IPS-18c (cell line): Measurements from ENCODE around the gene VSTM2B.
"Not testable (repeated sequence)": the region's sequence is repeated elsewhere in the genome, so short reads cannot be mapped to it uniquely, and the experiment has no call there.

Experiments used
- H3K4me3 ChIP-seq: 2 replicates; pipeline ENCODE4 v1.7.0; 2013; ENCODE audit warnings: low read depth, mild to moderate bottlenecking, low read length, moderate library complexity; ENCODE audit not compliant: insufficient read depth
- H3K9me3 ChIP-seq: one replicate; pipeline ENCODE4 v1.6.1; 2013; ENCODE audit warnings: mild to moderate bottlenecking, low read length, moderate library complexity; ENCODE audit not compliant: control insufficient read depth, insufficient read depth

Gene VSTM2B

GRCh38 chr19:29535984-29536508 lies 10.3 kb downstream of the VSTM2B start:
- Histone ChIP-seq H3K9me3 (no peaks in the 10 kb centered on the region), H3K4me3 (no peak overlapping the region)

- Histone ChIP-seq H3K4me3 (no peak overlapping the region), H3K9me3 (no peaks in the 10 kb centered on the region)
Observed at GRCh38 chr19:29537181-29537580, 11.4 kb downstream of the VSTM2B start.

- H3K9me3 ChIP-seq: no peaks in the 10 kb centered on the region
Observed at GRCh38 chr19:29537601-29538000, 11.8 kb downstream of the VSTM2B start.

GRCh38 chr19:29538146-29538545 lies 12.4 kb downstream of the VSTM2B start:
- Histone ChIP-seq H3K4me3 (no peak overlapping the region), H3K9me3 (no peaks in the 10 kb centered on the region)

More at GRCh38 chr19:29537601-29538000, 11.8 kb downstream of the VSTM2B start:
- H3K4me3 ChIP-seq: no peak overlapping the region

- H3K9me3 ChIP-seq: no peaks in the 10 kb centered on the region
- no peak overlapping the region for H3K4me3 ChIP-seq
Observed at GRCh38 chr19:29538651-29539050, 12.9 kb downstream of the VSTM2B start.

GRCh38 chr19:29539131-29539530 lies 13.3 kb downstream of the VSTM2B start:
- H3K4me3 ChIP-seq: no peak overlapping the region
- no peaks in the 10 kb centered on the region for H3K9me3 ChIP-seq

DNA sequence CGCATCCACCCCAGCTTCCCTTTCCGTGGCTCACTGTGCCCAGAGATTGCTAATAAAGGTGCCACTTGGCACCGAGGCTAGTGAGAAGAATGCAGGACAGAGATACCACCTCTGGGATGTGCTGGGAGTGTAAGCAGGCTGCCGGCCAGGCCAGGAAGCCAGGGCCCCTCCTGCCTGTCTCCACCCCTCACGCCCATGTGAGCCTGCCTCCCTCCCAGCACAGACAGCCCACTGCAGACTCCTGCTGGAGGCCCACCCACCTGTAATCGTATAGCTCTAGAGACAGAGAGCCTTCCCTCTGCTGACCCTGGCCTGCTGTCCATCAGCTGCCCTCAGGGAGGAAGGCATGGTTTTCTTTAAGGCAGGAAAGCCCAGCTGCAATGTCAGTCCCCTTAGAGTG lies 13.9 kb downstream of the VSTM2B start:
- Histone ChIP-seq H3K9me3 (no peaks in the 10 kb centered on the region), H3K4me3 (no peak overlapping the region)

- Histone ChIP-seq H3K4me3 (no peak overlapping the region), H3K9me3 (no peaks in the 10 kb centered on the region)
Observed at GRCh38 chr19:29540114-29540513, 14.3 kb downstream of the VSTM2B start.

DNA sequence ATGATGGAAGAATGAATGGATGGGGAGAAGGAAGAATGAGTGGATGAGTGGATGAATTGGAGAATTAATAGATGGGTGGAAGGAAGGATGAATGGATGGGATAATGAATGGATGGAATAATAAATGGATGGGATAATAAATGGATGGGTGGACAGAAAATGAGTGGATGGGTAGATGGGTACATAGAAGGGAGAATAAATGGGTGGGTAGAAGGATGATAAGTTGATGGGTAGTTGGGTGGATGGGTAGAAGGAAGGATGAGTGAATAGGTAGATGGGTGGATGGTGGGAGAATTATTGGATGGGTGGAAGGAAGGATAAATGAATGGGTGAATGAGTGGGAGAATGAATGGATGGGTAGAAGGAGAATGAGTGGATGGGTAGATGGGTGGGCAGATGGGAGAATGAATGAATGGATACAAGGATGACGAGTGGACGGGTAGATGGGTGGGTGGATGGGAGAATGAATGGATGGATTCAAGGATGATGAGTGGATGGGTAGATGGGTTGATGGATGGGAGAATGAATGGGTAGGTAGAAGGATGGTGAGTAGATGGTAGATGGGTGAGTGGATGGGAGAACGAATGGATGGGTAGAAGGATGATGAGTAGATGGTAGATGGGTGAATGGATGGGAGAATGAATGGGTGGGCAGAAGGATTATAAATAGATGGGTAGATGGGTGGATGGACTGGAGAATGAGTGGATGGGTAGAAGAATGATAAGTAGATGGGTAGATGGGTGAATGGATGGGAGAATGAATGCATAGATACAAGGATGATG lies 15.9 kb downstream of the VSTM2B start:
- no peak overlapping the region for H3K4me3 ChIP-seq
- H3K9me3 ChIP-seq: no peaks in the 10 kb centered on the region

GRCh38 chr19:29542327-29542726 lies 16.5 kb downstream of the VSTM2B start:
- H3K9me3 ChIP-seq: no peaks in the 10 kb centered on the region
- no peak overlapping the region for H3K4me3 ChIP-seq

GRCh38 chr19:29542776-29543175 lies 17.0 kb downstream of the VSTM2B start:
- Histone ChIP-seq H3K4me3 (no peak overlapping the region), H3K9me3 (no peaks in the 10 kb centered on the region)

DNA sequence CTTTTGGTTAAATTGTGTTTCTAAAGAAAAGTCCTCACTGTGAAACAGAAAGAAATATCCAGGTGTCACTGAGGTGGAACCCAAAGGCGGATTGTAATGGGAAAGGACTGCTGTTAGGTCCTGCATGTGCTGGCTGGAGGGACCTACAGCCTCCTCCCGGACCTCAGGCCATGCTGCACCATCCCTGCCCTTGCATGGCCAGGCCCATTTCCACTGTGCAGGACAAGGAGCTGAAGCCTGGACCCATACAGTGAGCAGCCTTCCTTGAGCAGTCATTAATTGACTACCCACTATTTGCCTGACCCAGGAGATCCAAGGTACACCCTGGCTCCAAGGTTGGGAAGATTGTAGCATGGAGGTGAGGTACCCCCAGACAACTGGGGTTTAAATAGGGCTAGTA lies 17.6 kb downstream of the VSTM2B start:
- Histone ChIP-seq H3K9me3 (no peaks in the 10 kb centered on the region), H3K4me3 (no peak overlapping the region)

GRCh38 chr19:29544656-29545360 lies 19.0 kb downstream of the VSTM2B start:
- H3K9me3 ChIP-seq: no peaks in the 10 kb centered on the region
- H3K4me3 ChIP-seq: no peak overlapping the region

DNA sequence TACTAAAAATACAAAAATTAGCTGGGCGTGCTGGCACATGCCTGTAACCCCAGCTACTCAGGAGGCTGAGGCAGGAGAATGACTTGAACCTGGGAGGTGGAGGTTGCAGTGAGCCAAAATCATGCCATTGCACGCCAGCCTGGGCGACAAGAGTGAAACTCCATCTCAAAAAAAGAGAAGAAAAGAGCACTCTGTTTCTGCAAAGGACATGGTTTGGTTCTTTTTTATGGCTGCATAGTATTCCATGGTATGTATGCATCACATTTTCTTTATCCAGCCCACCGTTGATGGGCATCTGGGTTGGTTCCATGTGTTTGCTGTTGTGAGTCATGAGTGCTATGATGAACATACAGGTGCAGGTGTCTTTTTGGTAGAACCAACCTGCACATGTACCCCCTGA lies 19.7 kb downstream of the VSTM2B start:
- not testable (repeated sequence) for H3K4me3 ChIP-seq, H3K9me3 ChIP-seq

DNA sequence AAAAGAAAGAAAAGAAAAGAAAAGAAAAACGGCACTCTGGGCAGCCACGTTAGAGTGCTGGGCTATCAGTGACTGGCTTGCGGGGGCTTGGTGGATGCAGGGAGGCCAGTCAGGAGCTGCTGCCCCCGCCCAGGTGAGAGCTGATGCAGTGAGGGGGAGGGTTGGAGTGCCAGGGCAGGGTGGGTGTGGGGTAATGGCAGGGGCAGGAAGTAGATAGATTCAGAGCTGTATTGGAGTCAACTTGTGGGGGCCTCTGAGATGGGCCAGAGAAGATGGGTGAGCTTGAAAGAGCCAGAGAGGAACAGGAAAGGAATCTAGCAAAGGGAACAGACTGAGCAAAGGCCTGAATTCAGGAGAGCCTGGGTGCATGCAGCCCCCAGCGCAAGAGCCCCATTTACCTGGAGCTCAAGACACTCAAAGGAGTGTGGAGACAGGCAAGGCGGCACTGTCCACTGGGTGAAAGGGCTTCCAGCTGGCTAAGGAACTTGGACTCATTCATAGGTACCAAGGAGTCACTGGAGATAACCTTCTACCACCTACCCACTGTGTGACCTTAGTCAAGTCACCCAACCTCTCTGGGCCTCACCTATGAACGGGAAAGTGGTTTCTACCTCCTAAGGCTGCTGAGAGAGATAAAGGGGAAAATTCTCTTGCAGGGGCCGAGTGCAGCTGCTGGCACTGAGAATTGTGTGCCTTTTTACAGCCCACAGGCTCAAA lies 20.2 kb downstream of the VSTM2B start:
- H3K4me3 ChIP-seq: no peak overlapping the region
- H3K9me3 ChIP-seq: no peaks in the 10 kb centered on the region

DNA sequence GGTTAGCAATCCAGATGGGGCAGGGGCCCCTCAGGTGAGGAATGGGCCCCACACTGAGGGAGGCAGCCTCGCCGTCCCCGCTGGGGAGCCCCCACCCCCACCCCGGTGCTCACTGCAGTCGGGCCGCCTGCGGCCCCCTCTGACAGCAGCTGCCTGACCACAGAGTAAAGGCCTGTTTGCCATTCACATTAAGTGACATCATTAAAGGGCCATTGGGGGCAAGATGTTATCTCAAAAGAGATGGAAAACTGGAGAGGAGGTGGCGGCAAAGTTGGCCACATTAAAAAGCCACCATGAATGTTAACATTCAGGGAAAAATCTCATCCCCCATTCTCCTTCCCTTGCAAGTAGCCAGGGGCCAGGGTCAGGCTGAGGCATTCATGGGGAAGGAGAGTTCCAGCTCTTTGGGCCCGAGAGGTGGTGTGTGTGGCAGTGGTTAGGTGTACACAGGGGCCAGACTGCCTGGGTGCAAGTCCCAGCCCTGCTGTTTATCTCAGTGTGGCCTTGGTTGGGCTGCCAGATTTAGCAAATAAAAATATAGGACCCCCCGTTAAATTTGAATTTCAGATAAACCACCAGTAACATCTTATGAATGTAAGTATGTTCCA lies 20.9 kb downstream of the VSTM2B start:
- H3K9me3 ChIP-seq: no peaks in the 10 kb centered on the region
- no peak overlapping the region for H3K4me3 ChIP-seq

GRCh38 chr19:29547361-29547960 lies 21.7 kb downstream of the VSTM2B start:
- no peak overlapping the region for H3K4me3 ChIP-seq

More at GRCh38 chr19:29547361-29547960, 21.7 kb downstream of the VSTM2B start:
- no peaks in the 10 kb centered on the region for H3K9me3 ChIP-seq
